ENCODE data around the gene ARHGEF12.

ARHGEF12 gene

DNA sequence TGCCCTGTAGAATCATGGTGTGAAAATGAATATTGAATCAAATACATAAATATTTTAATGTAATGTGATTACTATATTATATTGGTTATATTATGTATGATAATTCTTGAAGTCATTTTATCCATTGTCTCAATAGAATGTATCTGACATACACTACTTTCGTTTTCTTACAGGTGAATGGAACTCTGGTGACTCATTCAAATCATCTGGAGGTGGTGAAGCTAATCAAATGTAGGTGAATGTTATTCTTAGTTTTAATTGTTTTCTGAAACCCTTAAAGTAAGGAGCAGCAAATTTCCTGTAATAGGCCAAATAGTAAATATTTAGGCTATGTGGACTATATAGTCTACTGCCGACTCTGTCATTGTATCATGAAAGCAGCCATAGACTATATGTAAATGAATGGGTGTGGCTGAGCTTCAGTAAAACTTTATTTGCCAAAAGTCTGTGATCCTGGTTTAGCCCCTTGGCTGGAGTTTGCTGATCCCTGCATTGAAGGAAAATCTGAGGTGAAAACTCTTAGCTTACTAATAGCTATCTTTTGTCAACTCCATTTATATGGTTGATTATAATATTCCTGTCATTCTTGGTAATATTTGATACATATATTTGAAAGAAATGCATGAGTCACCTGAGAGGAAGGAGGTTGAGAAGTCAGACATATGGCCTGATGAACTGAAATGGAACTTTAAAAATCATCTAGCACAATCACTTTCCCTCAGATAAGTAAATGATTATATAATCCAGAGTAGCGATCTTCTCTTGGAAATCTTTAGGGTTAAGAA is 88.2 kb downstream of the ARHGEF12 start:
- DNase-seq (ENCODE audit: low spot score): no peak

DNA sequence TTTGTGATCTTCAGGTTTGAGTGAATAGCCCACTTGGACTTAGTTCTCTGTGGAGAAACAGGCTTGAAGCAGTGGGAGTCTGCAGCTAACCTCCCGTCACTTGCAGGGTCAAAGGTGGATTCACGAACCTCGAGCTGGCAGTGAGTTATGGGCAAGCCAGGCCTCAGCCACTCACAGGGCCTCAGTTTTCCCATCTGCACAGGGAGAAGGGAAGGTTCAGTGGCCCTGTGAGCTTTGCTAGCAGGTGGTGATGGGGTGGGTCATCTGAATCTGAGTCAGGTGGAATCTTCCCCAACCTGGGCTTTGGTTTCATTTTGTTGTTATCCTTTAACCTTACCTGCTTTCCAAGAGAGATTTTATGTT is 88.7 kb downstream of the ARHGEF12 start:
- DNase-seq (ENCODE audit: low spot score): no peak

DNA sequence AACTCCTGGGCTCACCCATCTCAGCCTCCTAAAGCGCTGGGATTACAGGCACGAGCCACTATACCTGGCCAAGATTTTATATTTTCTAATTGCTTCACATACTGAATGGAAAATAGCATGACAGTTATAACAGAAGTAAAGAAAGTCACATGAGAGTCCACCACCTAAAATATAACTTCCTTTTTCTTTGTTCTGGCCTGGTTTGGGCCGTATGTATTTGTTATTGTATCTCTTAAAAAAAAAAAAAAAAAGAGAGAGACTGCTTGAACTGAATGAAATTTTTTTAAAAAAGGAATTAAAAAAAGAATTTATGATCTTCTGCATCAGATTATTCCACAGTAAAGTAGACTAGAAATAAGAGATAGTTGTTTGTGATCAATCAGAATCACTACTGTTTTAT is 89.3 kb downstream of the ARHGEF12 start:
- no peak for DNase-seq (ENCODE audit: low spot score)

DNA sequence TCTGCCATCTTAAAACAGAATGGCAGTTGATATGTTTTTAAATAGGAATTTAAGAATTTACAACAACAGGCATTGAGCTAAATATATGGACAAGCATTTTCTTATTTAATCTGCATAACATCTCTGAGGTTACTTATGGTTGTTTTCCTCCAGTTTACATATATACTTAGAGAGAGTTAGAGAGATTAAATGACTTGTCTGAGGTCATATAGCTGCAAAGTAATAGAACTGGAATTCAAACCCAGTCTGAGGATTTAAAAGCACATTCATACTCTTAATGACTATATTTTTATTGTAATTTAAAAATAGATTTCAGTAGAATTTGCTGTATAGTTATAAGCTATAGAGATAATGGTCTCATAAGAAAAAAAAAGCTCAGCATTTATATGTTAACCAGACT is 93.9 kb downstream of the ARHGEF12 start:
- DNase-seq (ENCODE audit: low spot score): no peak

DNA sequence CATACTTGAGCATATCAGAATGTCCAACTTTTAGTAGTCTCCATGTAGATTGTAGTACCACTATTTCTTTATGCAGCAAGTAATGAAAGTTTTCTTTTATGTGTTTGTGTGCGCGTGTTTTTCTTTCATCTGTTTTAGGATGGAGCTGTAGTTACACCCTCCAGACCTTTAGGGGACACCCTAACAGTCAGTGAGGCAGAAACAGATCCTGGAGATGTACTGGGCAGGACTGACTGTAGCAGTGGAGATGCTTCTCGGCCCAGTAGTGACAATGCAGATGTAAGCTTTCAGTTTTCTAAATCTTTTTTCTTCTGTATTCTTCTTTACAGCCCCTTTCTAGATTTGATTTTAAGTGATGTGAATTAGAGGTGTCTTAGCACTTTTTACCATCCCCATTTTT is 95.4 kb downstream of the ARHGEF12 start:
- no peak for DNase-seq (ENCODE audit: low spot score)

DNA sequence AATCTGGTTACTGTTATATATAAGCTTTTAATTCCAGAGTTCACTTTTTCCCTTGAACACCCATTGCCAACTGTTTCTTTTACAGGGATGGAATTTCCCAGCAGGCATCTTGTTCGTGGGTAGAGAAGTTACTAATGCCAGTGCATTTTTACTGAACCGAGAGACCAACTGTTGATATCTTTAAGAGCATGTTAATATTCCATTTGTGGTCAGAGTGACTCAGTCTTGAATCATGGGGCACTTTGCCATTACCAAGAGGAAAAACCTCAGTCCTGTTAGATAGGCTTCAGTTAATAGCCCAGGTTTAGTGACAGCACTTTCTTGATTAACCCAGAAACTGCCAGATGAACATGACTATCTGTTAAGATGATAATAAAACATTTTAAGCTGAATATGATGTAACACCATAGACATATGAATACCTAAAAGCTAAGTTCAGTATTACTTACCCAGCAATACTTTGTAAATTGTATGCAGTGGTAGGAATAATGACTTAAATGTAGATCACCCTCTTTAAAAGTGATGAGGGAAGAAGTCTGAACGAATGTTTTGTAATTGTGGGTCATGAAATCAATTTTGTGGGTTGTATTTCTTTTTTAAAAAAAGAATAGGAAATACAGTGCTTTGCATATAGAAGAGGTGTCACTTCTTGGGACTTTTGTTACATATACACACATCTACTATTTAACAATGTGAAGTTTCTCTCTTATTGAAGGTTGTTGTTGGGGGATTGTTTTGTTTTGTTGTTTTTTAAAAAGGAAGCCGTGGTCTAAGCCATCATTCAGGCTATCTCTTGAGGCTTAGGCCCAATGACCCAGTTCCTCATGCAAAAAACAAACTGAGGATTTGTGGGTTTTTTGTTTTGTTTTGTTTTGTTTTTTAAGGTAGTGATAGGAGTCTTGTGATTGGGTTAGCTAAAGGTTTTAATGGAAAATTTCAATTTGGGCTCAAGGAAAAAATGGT is 96.1 kb downstream of the ARHGEF12 start:
- DNase-seq (ENCODE audit: low spot score): no peak

DNA sequence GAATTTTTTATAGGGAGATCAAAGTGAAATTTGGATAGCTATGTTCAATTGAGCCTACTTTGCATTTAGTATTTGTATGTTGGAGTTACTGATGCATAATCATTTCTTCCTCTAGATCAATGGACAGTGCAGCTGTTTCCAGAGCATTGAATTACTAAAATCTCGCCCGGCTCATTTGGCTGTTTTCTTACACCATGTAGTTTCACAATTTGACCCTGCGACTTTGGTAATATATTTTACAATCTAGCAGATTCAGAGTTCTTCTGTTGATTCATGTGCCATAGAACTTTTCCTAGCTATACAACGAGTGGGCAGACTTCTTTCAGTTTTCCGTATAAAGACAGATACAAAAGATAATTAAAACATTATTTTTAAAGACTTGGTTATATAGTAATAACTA is 105.4 kb downstream of the ARHGEF12 start:
- DNase-seq (ENCODE audit: low spot score): no peak

DNA sequence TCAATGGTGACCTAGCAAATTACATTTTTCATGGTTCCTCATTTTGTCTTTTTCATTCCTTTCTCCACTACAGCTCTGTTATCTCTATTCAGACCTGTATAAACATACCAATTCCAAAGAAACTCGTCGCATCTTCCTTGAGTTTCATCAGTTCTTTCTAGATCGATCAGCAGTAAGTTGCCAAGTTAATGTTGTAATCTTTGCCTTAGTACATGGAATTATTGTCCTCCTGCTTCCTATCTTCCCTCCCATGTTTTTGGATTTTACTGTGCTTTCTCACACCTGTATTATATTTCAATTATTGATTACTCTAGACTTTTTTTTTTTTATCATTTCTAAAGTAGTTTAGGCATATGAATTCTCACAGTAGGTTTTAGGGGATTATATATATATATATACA is 105.8 kb downstream of the ARHGEF12 start:
- DNase-seq (ENCODE audit: low spot score): no peak

DNA sequence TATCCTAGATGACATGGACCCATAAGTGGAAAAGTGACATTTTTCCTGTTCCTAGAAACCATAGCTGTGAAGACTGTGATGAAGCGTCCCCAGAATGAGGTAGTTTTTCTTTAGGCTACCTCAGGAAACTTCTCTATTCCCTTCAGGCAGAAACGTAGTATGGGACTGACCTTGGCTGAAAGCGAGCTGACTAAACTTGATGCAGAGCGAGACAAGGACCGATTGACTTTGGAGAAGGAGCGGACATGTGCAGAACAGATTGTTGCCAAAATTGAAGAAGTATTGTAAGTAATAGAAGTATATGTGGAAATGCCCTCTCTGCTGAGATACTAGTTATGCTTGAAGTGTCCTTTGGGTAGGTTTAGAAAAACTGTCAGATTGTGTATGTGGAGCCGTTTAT is 110.6 kb downstream of the ARHGEF12 start:
- DNase-seq (ENCODE audit: low spot score): no peak

DNA sequence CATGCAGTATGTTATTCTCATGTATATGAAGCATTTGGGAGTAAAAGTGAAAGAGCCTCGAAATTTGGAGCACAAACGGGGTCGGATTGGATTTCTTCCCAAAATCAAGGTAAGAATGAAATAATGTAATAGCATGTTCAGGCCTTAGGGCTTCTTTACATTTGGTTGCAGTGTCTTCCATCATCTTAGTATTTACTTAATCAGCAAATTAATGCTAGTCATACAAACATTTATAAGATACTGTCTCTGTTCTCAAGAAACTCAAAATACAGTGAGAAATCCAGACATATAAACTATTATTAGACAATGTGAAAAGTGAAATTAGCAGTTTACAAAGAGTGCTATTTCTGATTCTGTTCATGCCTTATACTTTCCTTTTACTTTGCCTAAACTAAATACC is 112.0 kb downstream of the ARHGEF12 start:
- DNase-seq (ENCODE audit: low spot score): no peak

DNA sequence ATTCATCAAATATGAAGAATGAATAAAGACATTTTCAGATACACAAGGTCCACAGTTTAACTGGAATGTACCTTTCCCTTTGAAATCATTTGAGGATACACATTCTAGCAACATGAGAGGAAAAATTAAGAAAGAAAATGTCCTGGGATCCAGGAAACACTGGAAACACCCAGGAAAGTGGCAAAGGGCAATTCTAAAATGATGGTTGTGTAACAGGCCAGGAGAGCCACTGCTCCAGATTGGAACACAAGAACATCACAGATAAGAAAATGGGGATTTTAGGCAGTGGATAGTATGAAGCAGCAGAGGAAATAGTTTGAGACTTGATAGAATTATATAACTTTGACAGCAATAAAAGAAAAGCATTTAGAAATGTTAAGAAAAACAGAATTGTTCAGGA is 119.3 kb downstream of the ARHGEF12 start:
- DNase-seq (ENCODE audit: low spot score): no peak

DNA sequence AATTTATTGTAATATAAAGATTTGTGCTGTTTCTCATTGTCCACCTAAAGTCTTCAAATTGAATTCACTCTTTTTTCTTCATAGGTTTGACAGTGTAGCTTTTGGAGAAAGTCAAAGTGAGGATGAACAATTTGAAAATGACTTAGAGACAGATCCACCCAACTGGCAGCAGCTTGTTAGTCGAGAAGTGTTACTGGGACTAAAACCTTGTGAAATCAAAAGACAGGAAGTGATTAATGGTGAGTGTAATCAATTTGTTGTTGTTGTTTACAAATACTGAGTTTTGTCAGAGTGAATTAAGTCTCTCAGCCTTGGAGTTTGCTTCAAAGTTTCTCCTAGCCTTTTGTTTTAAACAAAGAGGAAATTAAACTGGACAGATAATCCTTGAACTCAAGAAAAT is 121.8 kb downstream of the ARHGEF12 start:
- no peak for DNase-seq (ENCODE audit: low spot score)

DNA sequence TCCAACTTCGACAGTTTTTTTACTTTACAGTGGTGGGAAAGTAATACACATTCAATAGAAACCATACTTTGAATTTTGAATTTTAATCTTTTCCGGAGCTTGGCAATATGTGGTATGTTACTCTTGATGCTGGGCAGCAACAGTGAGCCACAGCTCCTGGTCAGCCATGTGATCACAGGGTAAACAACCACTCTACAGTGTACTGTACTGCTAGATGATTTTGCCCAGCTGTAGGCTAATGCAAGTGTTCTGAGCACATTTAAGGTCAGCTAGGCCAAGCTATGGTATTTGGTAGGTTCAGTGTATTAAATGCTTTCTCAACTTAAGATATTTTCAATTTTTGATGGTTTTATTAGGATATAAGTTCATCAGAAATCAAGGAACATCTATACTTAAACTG is 126.6 kb downstream of the ARHGEF12 start:
- no peak for DNase-seq (ENCODE audit: low spot score)

DNA sequence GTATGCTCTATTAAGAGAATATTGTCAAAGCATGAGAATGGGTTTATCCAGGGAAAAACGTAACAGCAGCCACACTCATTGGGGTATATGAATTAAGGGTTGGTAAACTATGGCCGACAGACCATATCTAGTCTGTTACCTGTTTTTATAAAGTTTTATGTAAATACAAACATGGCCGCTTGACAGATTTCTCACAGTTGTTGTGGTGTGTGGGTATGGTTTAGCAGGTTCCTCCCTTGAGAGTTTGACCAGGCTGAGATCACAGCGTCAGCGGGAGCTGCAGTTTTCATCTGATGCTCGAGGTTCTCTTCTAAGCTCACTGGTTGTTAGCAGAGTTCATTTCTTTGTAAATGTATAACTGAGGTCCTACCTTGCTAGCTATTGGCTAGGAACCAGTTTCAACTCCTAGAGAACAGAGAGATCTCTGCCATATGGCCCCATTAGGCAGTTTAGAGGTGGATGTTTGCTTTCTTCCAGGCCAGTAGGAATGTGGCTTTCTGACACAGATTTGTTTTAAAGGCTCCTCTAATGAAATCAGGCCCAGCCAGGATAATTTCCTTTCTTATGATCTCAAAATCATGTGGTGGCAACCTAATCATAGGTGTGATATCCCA is 129.8 kb downstream of the ARHGEF12 start:
- DNase-seq (ENCODE audit: low spot score): no peak

DNA sequence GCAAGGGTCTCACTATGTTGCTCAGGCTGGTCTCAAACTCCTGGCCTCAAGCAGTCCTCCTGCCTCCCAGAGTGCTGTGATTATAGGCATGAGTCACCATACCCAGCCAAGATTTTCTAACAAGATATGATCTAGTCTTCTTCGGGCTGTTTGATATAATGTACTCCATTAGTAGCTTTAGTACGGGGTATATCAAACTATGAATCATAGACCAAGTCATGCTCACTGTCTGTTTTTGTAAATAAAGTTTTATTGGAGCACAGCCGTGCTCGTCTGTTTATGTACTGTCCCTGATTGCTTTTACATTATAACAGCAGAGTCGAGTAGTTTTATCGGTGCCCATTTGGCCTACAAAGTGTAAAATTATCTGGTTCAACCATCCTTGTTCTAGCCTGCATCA is 131.4 kb downstream of the ARHGEF12 start:
- DNase-seq (ENCODE audit: low spot score): no peak

DNA sequence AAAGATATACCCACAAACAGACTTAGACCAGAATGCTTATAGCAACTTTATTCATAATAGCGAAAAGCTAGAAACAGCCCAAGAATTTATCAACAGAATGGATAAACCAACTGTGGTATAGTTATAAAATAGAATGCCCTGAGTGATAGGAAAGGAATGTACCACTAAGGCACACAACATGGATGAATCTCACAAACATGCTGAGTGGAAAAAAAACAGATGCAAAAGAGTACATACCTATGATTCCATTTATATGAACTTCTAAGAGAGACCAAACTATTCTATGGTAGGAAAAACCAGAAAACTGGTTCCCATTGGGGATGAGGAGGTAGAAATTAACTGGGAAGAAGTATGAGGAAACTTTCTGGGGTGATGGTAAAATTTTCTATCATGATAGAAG is 134.9 kb downstream of the ARHGEF12 start:
- DNase-seq (ENCODE audit: low spot score): no peak

DNA sequence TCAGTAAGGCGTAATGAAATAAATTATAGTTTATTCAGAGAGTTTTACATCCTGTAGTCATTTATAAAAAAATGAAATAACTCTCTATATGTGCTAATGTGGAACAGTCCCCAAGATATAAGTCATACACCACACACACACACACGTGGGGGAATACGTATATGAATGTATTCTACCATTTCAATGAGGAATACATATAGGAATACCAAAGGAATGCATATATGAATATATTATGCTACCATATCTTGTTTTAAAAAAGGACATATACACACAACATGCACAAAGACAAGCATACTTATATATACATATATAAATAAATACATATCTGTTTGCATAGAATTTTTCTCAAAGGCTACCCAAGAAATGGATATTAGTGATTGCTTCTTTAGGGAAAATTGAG is 135.8 kb downstream of the ARHGEF12 start:
- no peak for DNase-seq (ENCODE audit: low spot score)

DNA sequence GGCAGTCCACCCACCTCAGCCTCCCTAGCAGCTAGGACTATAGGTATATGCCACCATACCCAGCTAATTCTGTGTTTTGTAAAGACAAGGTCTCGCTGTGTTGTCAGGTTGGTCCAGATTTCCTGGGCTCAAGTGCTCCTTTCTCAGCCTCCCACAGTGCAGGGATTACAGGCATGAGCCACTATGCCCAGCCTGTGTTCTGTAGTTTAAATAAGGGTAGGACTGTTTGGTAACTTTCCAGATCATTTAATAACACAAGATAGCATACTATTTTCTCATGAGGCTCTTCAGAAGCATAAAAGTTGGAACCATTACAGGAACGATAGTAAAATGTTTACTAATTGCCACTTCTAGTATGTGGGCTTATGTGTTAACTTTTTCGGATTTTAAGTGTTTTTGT is 137.3 kb downstream of the ARHGEF12 start:
- no peak for DNase-seq (ENCODE audit: low spot score)

DNA sequence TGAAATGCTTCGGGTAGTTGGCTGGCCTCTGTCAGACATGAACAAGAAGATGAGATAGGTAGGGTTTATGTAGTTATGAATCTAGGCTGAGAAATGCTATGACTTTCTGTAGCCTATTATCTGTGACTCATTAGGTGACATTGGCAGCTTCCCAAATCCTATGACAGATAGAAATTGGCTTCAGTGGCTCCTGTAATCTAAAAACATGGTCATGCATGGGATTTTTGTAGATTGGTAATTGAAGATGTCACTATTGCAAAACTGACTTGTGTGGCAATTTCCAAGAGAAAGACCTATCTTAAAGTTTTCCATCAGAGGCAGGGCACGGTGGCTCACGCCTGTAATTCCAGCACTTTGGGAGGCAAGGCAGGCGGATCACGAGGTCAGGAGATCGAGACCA is 145.9 kb downstream of the ARHGEF12 start:
- no peak for DNase-seq (ENCODE audit: low spot score)

DNA sequence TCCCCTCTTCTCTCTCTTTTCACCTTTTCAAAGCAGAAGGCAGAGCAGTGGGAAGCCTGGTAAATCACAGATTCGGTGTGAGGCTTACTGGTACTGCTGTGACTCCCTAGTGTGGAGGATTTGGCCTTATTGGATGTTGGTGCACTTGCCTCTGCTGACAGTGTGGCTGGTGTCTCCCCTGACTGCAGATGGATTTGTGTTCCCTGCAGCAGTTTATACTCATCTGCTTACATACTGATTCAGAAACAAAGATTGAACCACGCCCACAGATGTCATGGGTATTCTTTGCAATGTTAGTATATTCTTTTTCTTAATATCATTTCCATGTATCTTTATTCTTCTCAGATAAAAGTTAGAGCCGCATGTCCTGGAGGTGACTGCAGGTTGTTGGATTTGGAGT is 148.5 kb downstream of the ARHGEF12 start:
- no peak for DNase-seq (ENCODE audit: low spot score)

DNA sequence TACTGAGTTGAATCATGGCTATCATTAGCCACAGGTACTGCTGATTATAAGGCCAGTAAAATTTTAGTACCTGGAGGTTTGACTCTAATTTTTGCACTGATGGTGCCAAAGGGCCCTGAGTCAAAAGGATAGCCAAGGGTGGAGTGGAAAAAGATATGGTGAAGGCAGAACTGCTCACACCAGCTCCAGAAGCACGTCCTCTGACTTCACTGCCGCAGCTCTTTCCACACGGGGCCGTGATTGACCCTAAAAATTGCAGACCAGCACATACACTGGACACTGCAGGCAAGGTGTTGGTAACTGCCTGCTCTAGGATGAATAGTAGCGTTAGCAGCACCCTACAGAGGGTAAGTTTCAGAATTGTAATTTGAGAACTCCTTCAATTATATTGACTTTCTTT is 149.9 kb downstream of the ARHGEF12 start:
- DNase-seq (ENCODE audit: low spot score): no peak

DNA sequence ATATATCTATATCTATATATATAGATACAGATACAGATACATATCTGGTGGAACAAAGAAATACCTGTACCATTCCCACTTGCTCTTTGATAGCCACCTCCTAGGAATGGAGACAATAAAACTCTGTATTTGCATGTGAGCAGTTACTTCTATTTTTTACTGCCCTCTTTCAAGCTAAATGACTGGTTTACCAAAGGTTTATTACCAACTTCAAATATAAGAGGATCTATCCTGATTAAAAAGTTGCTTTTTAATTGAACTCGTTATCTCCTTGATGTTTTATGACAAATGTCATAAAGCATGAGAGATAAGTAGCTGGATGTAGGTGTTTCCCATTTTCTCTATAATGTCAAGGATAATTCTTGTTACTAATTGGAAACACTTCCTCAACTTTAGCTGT is 153.6 kb downstream of the ARHGEF12 start:
- DNase-seq (ENCODE audit: low spot score): no peak

DNA sequence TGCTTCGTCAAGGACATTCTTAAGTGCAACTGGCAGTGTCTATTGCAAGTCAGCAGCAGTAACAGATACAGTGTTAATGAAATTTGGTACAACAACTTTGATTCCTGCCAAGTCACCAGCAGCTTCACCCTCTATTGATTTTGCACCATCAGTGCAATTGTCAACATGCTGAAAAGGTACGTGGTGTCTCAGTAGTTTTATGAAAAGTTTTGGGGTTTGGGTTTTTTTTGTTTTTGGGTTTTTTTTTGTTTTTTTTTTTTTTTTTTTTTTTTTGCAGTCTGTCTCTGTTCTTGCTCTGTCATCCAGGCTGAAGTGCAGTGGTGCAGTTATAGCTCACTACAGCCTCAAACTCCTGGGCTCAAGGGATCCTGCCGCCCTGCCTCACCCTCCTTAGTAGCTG is 156.3 kb downstream of the ARHGEF12 start:
- DNase-seq (ENCODE audit: low spot score): no peak

Data from ecto neural progenitor cell (in vitro differentiated cells).